ENCODE data around the gene C1orf174. TPM values are rescaled to one million over a fixed set of nuclear protein-coding genes. Genes with fewer than 3 reads are reported as not detected.
A peak's percentile ranks its signal among the peaks of the same experiment; 100 is the strongest.

The C1orf174 gene
- total and polyA plus RNA-seq, 2 of the 13 experiments (the other 11 are each of a cell fraction or from before 2014, with no cell fraction given): 21.6 to 31.4 TPM

GRCh38 chr1:3857791-3858129 is 42.3 kb downstream of the C1orf174 start (continued):
- TF ChIP-seq HOXA5 (CRISPR knock-in tag; IDR thresholded peaks at IDR 0.05): 0 out of 2 replicates have a peak, but pooled peaks have one; percentile 3
- peak; percentile 8; the same call in 1 of the 2 replicates for TF ChIP-seq SATB2 (CRISPR knock-in tag; IDR thresholded peaks at IDR 0.05)
- TF ChIP-seq AFF4 (CRISPR knock-in tag; IDR thresholded peaks at IDR 0.05): 0 out of 2 replicates have a peak, but pooled peaks have one; percentile 8
- TF ChIP-seq KAT7 (CRISPR knock-in tag; IDR thresholded peaks at IDR 0.05; ENCODE audit: borderline replicate concordance): no peak
- TF ChIP-seq ZNF501 (CRISPR knock-in tag; IDR thresholded peaks at IDR 0.05): 0 out of 2 replicates have a peak, but pooled peaks have one; percentile 33
- TF ChIP-seq ZNF446 (CRISPR knock-in tag; IDR thresholded peaks at IDR 0.05): 0 out of 2 replicates have a peak, but pooled peaks have one; percentile 35
- no peak for TF ChIP-seq RBM22 (optimal IDR thresholded peaks at IDR 0.05; ENCODE audit: low read length)
- TF ChIP-seq ZNF549 (CRISPR knock-in tag; IDR thresholded peaks at IDR 0.05): no peak
- peak; percentile 40; the same call in 1 of the 2 replicates for TF ChIP-seq ZNF782 (CRISPR knock-in tag; IDR thresholded peaks at IDR 0.05; ENCODE audit: borderline replicate concordance)
